Endothelial cell of umbilical vein (primary cell): ENCODE results near the gene POP5. TPM values are rescaled to one million over a fixed set of nuclear protein-coding genes. Genes with fewer than 3 reads are reported as not detected.
"Not testable (repeated sequence)": the region's sequence is repeated elsewhere in the genome, so short reads cannot be mapped to it uniquely, and the experiment has no call there.

ENCODE experiments used
- BruUV-seq: library from RNA; stranded (reverse); fragments of 400-500 nt; replicated peaks from 2 replicates; lab custom pipeline; 2021; lab: Mats Ljungman, UMichigan
- CTCF ChIA-PET: fragments of 300-600, 350-600 bp; sonication (Branson Sonifier 250); formaldehyde crosslinking; loops from one replicate; lab custom pipeline; 2021; ENCODE audit warnings: antibody characterized with exemption, inconsistent platforms; lab: Charles Lee
- POLR2A ChIA-PET: fragments of 300-600, 350-600 bp; sonication (Branson Sonifier 250); formaldehyde crosslinking; loops from one replicate; lab custom pipeline; 2021; ENCODE audit warnings: antibody characterized with exemption, inconsistent platforms; lab: Charles Lee
- DNase-seq: peaks from one replicate; pipeline ENCODE4 v3.0.0-alpha.2; 2011; ENCODE audit warnings: low read depth, low spot score
- FAIRE-seq: peaks from 2 replicates; lab custom pipeline; 2011; peaks lifted over from hg19 to GRCh38; lab: Jason Lieb, UNC
- H2AFZ ChIP-seq: 2 replicates; pipeline ENCODE4 v1.6.0; 2012; ENCODE audit warnings: low read depth, low read length, control low read depth, inconsistent platforms
- H3K27ac ChIP-seq: 2 replicates; pipeline ENCODE4 v1.5.1; 2011; ENCODE audit warnings: low read depth, mild to moderate bottlenecking, control low read depth, low read length, moderate library complexity; ENCODE audit not compliant: insufficient read depth
- H3K27me3 ChIP-seq, 2 experiments: 2 replicates each; pipeline versions ENCODE4 v1.6.0 to v1.6.1; 2011; ENCODE audit warnings: low read length in 2 of 2, mixed read lengths in 1 of 2; ENCODE audit not compliant: control insufficient read depth in 2 of 2, insufficient read depth in 2 of 2
- H3K36me3 ChIP-seq, 2 experiments: 2 replicates in 1 of 2; 3 replicates in 1 of 2; pipeline ENCODE4 v1.5.1; 2011; ENCODE audit warnings: low read length in 2 of 2, mild to moderate bottlenecking in 1 of 2, moderate library complexity in 1 of 2; ENCODE audit not compliant: control insufficient read depth in 2 of 2, insufficient read depth in 2 of 2; ENCODE audit errors: extremely low read depth in 1 of 2
- H3K4me1 ChIP-seq: 3 replicates; pipeline ENCODE4 v1.5.1; 2011; ENCODE audit warnings: mild to moderate bottlenecking, low read length; ENCODE audit not compliant: control insufficient read depth, insufficient read depth; ENCODE audit errors: extremely low read depth
- H3K4me2 ChIP-seq: 2 replicates; pipeline ENCODE4 v1.6.1; 2011; ENCODE audit warnings: low read length, control low read depth, mixed read lengths; ENCODE audit not compliant: insufficient read depth
- H3K4me3 ChIP-seq, 3 experiments: fragments of 200-600 bp in 1 of 3; sonication (generic), shearing (Covaris generic) in 1 of 3; replicated peaks in 1 of 3; 2 replicates each; pipeline ENCODE4 v1.5.1; 2011 to 2016; ENCODE audit warnings: control low read depth in 3 of 3, low read length in 3 of 3, mild to moderate bottlenecking in 2 of 3, inconsistent platforms in 1 of 3, low read depth in 1 of 3, moderate library complexity in 1 of 3; ENCODE audit not compliant: insufficient read depth in 1 of 3
- H3K79me2 ChIP-seq: 2 replicates; pipeline ENCODE4 v1.6.0; 2012; ENCODE audit warnings: low read length, inconsistent platforms; ENCODE audit not compliant: control insufficient read depth, insufficient read depth
- H3K9ac ChIP-seq: replicated peaks from 2 replicates; pipeline ENCODE3; 2011; ENCODE audit warnings: low read length, control low read depth; ENCODE audit not compliant: insufficient read depth; ENCODE audit errors: extremely low read depth
- H3K9me1 ChIP-seq: replicated peaks from 3 replicates; pipeline ENCODE4 v1.6.0; 2011; ENCODE audit warnings: mild to moderate bottlenecking, low read length; ENCODE audit not compliant: control insufficient read depth, insufficient read depth; ENCODE audit errors: extremely low read depth
- H3K9me3 ChIP-seq: replicated peaks from 2 replicates; pipeline ENCODE4 v1.5.1; 2012; ENCODE audit warnings: low read length, inconsistent platforms; ENCODE audit not compliant: control insufficient read depth, insufficient read depth
- H4K20me1 ChIP-seq: replicated peaks from 2 replicates; pipeline ENCODE3; 2011; ENCODE audit warnings: mild to moderate bottlenecking, low read length; ENCODE audit not compliant: control insufficient read depth, insufficient read depth; ENCODE audit errors: extremely low read depth
- EZH2 ChIP-seq: IDR thresholded peaks from 2 replicates; pipeline ENCODE4 v1.6.1; 2012; ENCODE audit warnings: borderline replicate concordance, low read depth, mild to moderate bottlenecking, moderate library complexity, low read length, inconsistent platforms; ENCODE audit not compliant: severe bottlenecking
- FOS ChIP-seq: IDR thresholded peaks from 2 replicates; pipeline ENCODE4 v1.6.1; 2011; ENCODE audit warnings: mild to moderate bottlenecking, low read length, moderate library complexity, borderline replicate concordance; ENCODE audit not compliant: insufficient read depth
- GATA2 ChIP-seq: IDR thresholded peaks from 2 replicates; pipeline ENCODE4 v1.7.0; 2011; ENCODE audit warnings: low read depth, mild to moderate bottlenecking, moderate library complexity, mixed read lengths, low read length; ENCODE audit not compliant: insufficient read length, insufficient read depth
- JUN ChIP-seq: IDR thresholded peaks from 2 replicates; pipeline ENCODE4 v1.6.1; 2011; ENCODE audit warnings: borderline replicate concordance, low read depth; ENCODE audit not compliant: insufficient read length, insufficient read depth
- MYC ChIP-seq: IDR thresholded peaks from one replicate; pipeline ENCODE4 v1.6.1; 2011; ENCODE audit warnings: mild to moderate bottlenecking, low read depth, low read length
- POLR2A ChIP-seq: IDR thresholded peaks from 2 replicates; pipeline ENCODE4 v1.6.1; 2012; ENCODE audit warnings: low read depth, mild to moderate bottlenecking, control low read depth, low read length
- POLR2AphosphoS5 ChIP-seq: IDR thresholded peaks from 2 replicates; pipeline ENCODE4 v1.6.1; 2012; ENCODE audit warnings: low read depth, mild to moderate bottlenecking, control low read depth, low read length, moderate library complexity; ENCODE audit not compliant: insufficient read depth
- dilution Hi-C: fragments of 300-500 bp; cut with MboI; formaldehyde crosslinking; loops from one replicate; pipeline ENCODE4 v1.15.0; 2019; ENCODE audit warnings: low sequenced_read_pairs; ENCODE audit not compliant: extremely low pct_ligation_motif_present
- intact Hi-C: fragments of 100-400 bp; cut with micrococcal nuclease; formaldehyde crosslinking; loops from one replicate; pipeline ENCODE4 v1.10.0; 2022
- polyA plus RNA-seq, 4 experiments: library from polyadenylated mRNA; depleted of rRNA in 3 of 4; stranded (reverse) in 3 of 4; unstranded in 1 of 4; fragments of >200 nt; gene quantifications; 2 replicates each; pipeline versions ENCODE4 v1.2.1 to v1.2.3, GENCODE V29; 2011 to 2012; ENCODE audit warnings: missing spikeins in 1 of 4
- total RNA-seq: library from RNA; stranded (reverse); gene quantifications from 2 replicates; pipeline ENCODE4 v1.2.3, GENCODE V29; 2021
- TF ChIP-seq, protein P1 (sequence below), 2 donors: IDR thresholded peaks; 1 replicate in 1 of 2; 2 replicates in 1 of 2; pipeline ENCODE4 v1.5.1; 2011; ENCODE audit warnings: low read length in 2 of 2, mild to moderate bottlenecking in 2 of 2, moderate library complexity in 2 of 2, control low read depth in 1 of 2, inconsistent platforms in 1 of 2, low read depth in 1 of 2; ENCODE audit not compliant: insufficient read depth in 1 of 2; ENCODE audit errors: extremely low read depth in 1 of 2
- TF ChIP-seq, protein P2 (sequence below): IDR thresholded peaks from 2 replicates; pipeline ENCODE4 v1.6.1; 2011; ENCODE audit not compliant: insufficient read depth, insufficient read length

The POP5 gene
- total and polyA plus RNA-seq, 2 donors (not counting 3 experiments of a cell fraction or from before 2014, with no cell fraction given), result 25.7 to 60.2 TPM

DNA sequence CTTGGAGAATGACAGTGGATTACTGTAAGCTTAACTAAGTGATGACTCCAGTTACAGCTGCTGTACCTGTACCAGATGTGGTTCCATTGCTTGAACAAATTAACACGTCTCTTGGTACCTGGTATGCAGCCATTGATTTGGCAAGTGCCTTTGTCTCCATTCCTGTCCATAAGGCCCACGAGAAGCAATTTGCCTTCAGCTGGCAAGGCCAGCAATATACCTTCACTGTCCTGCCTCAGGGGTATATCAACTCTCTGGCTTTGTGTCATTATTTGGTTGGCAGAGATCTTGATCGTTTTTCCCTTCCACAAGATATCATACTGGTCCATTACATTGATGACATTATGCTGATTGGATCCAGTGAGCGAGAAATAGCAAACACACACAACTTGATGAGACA is 29.4 kb upstream of the POP5 start:
- Histone ChIP-seq H3K36me3 (no peaks in the 10 kb centered on the region), H3K27ac (no peak overlapping the region), H3K9me3 (no peaks in the 10 kb centered on the region), H3K4me3 (no peak overlapping the region), H3K27me3 (peaks cover 5 to 11% of the 10 kb centered on the region in 2 experiments), H2AFZ (no peak overlapping the region), H4K20me1 (no peaks in the 10 kb centered on the region), H3K4me2 (no peak overlapping the region), H3K4me1 (no peaks in the 10 kb centered on the region), H3K9me1 (no peaks in the 10 kb centered on the region), H3K9ac (no peak overlapping the region), H3K79me2 (no peaks in the 10 kb centered on the region)
- DNase-seq, result no peak
- POLR2A ChIA-PET, result interaction anchor here (0.6 kb wide), 1 partner anchor 337 kb away, joined by 4 read pairs; no protein-coding TSS in a partner anchor
- no peak for FAIRE-seq
- BruUV-seq, result no TSS peak
- dilution Hi-C loops (no loop called here), intact Hi-C loops (no loop called here)
- TF ChIP-seq EZH2 (no peak), POLR2AphosphoS5 (no peak), JUN (no peak), FOS (no peak), POLR2A (no peak), MYC (no peak), GATA2 (no peak)
- TF ChIP-seq, protein P1, sequence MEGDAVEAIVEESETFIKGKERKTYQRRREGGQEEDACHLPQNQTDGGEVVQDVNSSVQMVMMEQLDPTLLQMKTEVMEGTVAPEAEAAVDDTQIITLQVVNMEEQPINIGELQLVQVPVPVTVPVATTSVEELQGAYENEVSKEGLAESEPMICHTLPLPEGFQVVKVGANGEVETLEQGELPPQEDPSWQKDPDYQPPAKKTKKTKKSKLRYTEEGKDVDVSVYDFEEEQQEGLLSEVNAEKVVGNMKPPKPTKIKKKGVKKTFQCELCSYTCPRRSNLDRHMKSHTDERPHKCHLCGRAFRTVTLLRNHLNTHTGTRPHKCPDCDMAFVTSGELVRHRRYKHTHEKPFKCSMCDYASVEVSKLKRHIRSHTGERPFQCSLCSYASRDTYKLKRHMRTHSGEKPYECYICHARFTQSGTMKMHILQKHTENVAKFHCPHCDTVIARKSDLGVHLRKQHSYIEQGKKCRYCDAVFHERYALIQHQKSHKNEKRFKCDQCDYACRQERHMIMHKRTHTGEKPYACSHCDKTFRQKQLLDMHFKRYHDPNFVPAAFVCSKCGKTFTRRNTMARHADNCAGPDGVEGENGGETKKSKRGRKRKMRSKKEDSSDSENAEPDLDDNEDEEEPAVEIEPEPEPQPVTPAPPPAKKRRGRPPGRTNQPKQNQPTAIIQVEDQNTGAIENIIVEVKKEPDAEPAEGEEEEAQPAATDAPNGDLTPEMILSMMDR (IDR thresholded peaks at IDR 0.05; ENCODE audit: extremely low read depth in 1 of 2, insufficient read depth in 1 of 2, low read depth in 1 of 2, low read length in 2 of 2), result no peak
- TF ChIP-seq, protein P2, sequence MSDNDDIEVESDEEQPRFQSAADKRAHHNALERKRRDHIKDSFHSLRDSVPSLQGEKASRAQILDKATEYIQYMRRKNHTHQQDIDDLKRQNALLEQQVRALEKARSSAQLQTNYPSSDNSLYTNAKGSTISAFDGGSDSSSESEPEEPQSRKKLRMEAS, result no peak
- CTCF ChIA-PET, result no interaction called here

GRCh38 chr12:120602416-120602815 is 21.2 kb upstream of the POP5 start:
- H3K4me1 ChIP-seq, H3K36me3 ChIP-seq, DNase-seq, FAIRE-seq, H3K9ac ChIP-seq, POLR2A ChIA-PET, H3K27me3 ChIP-seq, H3K4me2 ChIP-seq, H3K27ac ChIP-seq, intact Hi-C loops, H4K20me1 ChIP-seq, H3K79me2 ChIP-seq, H3K4me3 ChIP-seq, H3K9me3 ChIP-seq, dilution Hi-C loops, H3K9me1 ChIP-seq, H2AFZ ChIP-seq, BruUV-seq: not testable (repeated sequence)
- CTCF ChIA-PET, result interaction anchor here (0.8 to 1.9 kb wide), 4 partner anchors 23 to 370 kb away, joined by 3 to 6 read pairs (median 4); no protein-coding TSS in a partner anchor
